K562 (cell line): ENCODE measurements around the gene SCYGR1. TPM values are rescaled to one million over a fixed set of nuclear protein-coding genes. Genes with fewer than 3 reads are reported as not detected.

Source experiments
- FOXK2 ChIP-seq, 2 experiments: fragments of 450-650 bp; IDR thresholded peaks in 1 of 2; conservative IDR thresholded peaks in 1 of 2; 2 replicates each; pipeline ENCODE4 v1.6.1; 2016; ENCODE audit warnings: low read depth in 2 of 2, mild to moderate bottlenecking in 1 of 2
- GTF2E2 ChIP-seq: fragments of 200-800 bp; sonication (Bioruptor generic); IDR thresholded peaks from 2 replicates; pipeline ENCODE4 v1.6.1; 2016; ENCODE audit warnings: missing genetic modification characterization, missing compliant biosample characterization
- LEF1 ChIP-seq: fragments of 450-650 bp; IDR thresholded peaks from 2 replicates; pipeline ENCODE4 v1.6.1; 2016; ENCODE audit warnings: mild to moderate bottlenecking
- MECOM ChIP-seq: fragments of 250-450 bp; sonication (Bioruptor Pico); IDR thresholded peaks from 2 replicates; pipeline ENCODE4 v1.8.0; 2022; ENCODE audit warnings: inconsistent platforms
- SIRT6 ChIP-seq: IDR thresholded peaks from one replicate; pipeline ENCODE4 v1.6.1; 2012; ENCODE audit warnings: low read depth, mild to moderate bottlenecking, control low read depth, inconsistent platforms, low read length, moderate library complexity
- U2AF2 ChIP-seq: fragments of 200-400 bp; formaldehyde crosslinking; optimal IDR thresholded peaks from 2 replicates; pipeline ENCODE3; 2017; ENCODE audit warnings: low read depth, mild to moderate bottlenecking, low read length
- XRCC3 ChIP-seq: fragments of 450-650 bp; IDR thresholded peaks from 2 replicates; pipeline ENCODE4 v1.6.1; 2017; ENCODE audit warnings: mild to moderate bottlenecking, moderate library complexity
- ZNF239 ChIP-seq: fragments of 250-450 bp; sonication (Bioruptor Pico); IDR thresholded peaks from 2 replicates; pipeline ENCODE4 v1.4.0; 2020; ENCODE audit warnings: mild to moderate bottlenecking
- ZNF507 ChIP-seq: conservative IDR thresholded peaks from 2 replicates; pipeline ENCODE4 v1.6.1; 2017; ENCODE audit warnings: missing genetic modification characterization, missing compliant biosample characterization
- polyA plus RNA-seq, 8 experiments: library from polyadenylated mRNA; depleted of rRNA in 4 of 8; stranded (reverse) in 5 of 8; unstranded in 3 of 8; fragments of >200 nt; fragmentation: Nextera tagmentation in 2 of 8; fragmentation: Illumina TruSeq in 1 of 8; extraction: Ambion mirVana in 2 of 8; extraction: Trizol in 1 of 8; gene quantifications; 2 replicates each; pipeline versions ENCODE4 v1.2.1 to v1.2.3, GENCODE V29; 2011 to 2014; ENCODE audit warnings: inconsistent platforms in 1 of 8, missing spikeins in 1 of 8
- total RNA-seq, 7 experiments: library from RNA; depleted of rRNA in 6 of 7; stranded (reverse); fragments of >200 nt in 6 of 7; fragmentation: Illumina TruSeq in 2 of 7; extraction: Trizol in 2 of 7; gene quantifications; 2 replicates each; pipeline versions ENCODE4 v1.2.1 to v1.2.3, GENCODE V29; 2011 to 2021; ENCODE audit warnings: low replicate concordance in 1 of 7
- TF ChIP-seq, protein P1 (sequence below): sonication (generic); formaldehyde crosslinking; IDR thresholded peaks from 2 replicates; pipeline ENCODE4 v1.8.0; 2023; ENCODE audit warnings: missing genetic modification reagents, mild to moderate bottlenecking, borderline replicate concordance

SCYGR1 gene
- total and polyA plus RNA-seq, 9 of the 15 experiments (the other 6 are each of a cell fraction or from before 2014, with no cell fraction given), result not detected

DNA sequence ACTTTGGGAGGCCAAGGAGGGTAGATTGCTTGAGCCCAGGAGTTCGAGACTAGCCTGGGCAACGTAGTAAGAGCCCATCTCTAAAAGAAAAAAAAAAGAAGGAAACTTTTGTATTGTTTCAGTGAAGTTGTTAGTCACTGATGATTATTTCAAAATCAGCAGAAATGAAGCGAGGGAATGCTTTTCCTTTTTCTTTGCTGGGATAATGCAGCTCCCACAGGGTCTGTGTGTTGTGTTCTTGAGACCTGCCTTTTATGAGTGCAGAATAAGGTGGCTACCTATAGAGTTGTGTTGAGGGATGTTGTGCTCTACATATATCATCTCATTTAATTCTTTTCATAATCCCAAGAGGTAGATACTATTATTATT is 20.3 kb downstream of the SCYGR1 start (continued):
- TF ChIP-seq, protein P1, sequence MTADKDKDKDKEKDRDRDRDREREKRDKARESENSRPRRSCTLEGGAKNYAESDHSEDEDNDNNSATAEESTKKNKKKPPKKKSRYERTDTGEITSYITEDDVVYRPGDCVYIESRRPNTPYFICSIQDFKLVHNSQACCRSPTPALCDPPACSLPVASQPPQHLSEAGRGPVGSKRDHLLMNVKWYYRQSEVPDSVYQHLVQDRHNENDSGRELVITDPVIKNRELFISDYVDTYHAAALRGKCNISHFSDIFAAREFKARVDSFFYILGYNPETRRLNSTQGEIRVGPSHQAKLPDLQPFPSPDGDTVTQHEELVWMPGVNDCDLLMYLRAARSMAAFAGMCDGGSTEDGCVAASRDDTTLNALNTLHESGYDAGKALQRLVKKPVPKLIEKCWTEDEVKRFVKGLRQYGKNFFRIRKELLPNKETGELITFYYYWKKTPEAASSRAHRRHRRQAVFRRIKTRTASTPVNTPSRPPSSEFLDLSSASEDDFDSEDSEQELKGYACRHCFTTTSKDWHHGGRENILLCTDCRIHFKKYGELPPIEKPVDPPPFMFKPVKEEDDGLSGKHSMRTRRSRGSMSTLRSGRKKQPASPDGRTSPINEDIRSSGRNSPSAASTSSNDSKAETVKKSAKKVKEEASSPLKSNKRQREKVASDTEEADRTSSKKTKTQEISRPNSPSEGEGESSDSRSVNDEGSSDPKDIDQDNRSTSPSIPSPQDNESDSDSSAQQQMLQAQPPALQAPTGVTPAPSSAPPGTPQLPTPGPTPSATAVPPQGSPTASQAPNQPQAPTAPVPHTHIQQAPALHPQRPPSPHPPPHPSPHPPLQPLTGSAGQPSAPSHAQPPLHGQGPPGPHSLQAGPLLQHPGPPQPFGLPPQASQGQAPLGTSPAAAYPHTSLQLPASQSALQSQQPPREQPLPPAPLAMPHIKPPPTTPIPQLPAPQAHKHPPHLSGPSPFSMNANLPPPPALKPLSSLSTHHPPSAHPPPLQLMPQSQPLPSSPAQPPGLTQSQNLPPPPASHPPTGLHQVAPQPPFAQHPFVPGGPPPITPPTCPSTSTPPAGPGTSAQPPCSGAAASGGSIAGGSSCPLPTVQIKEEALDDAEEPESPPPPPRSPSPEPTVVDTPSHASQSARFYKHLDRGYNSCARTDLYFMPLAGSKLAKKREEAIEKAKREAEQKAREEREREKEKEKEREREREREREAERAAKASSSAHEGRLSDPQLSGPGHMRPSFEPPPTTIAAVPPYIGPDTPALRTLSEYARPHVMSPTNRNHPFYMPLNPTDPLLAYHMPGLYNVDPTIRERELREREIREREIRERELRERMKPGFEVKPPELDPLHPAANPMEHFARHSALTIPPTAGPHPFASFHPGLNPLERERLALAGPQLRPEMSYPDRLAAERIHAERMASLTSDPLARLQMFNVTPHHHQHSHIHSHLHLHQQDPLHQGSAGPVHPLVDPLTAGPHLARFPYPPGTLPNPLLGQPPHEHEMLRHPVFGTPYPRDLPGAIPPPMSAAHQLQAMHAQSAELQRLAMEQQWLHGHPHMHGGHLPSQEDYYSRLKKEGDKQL (CRISPR knock-in tag), result no peak
- TF ChIP-seq XRCC3 (no peak), LEF1 (no peak), FOXK2 (conservative IDR thresholded peaks at IDR 0.05 in 1 of 2, IDR thresholded peaks at IDR 0.05 in 1 of 2; ENCODE audit: low read depth in 2 of 2) (no peak), SIRT6 (no peak), ZNF239 (CRISPR knock-in tag) (no peak), GTF2E2 (tag) (no peak), U2AF2 (no peak), ZNF507 (no peak), MECOM (CRISPR knock-in tag) (no peak)
